ENCODE data around the gene ZNF554. TPM values are rescaled to one million over a fixed set of nuclear protein-coding genes. Genes with fewer than 3 reads are reported as not detected.

Gene ZNF554
- total and polyA plus RNA-seq, 2 donors (not counting 3 experiments of a cell fraction or from before 2014, with no cell fraction given) = 1.2 to 1.6 TPM

DNA sequence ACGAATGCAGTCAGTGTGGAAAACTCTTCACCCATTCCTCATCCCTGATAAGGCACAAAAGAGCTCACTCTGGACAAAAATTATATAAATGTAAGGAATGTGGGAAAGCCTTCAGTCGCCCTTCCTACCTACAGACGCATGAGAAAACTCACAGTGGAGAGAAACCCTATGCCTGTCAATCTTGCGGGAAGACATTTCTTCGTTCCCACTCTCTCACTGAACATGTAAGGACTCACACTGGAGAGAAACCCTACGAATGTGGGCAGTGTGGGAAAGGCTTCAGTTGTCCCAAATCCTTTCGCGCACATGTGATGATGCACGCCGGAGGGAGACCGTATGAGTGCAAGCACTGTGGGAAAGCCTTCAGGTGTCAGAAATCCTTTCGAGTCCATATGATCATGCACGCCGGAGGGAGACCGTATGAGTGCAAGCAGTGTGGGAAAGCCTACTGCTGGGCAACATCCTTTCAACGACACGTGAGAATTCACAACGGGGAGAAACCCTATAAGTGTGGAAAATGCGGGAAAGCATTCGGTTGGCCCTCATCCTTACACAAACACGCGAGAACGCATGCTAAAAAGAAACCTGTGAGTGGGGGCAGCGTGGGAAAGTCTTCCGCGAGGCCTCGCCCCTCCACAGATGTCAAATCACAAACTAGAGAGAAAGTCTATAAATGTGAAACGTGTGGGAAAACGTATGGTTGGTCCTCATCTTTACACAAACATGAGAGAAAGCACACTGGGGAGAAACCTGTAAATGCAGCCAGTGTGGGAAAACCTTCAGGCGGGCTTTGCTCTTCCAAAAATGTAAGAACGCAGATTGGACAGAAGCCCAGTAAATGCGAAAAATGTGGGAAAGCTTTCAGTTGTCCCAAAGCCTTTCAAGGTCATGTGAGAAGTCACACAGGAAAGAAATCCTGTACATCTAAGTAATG is 58.0 kb downstream of the ZNF554 start:
- Histone ChIP-seq H3K79me2 (ENCODE audit: control insufficient read depth, insufficient read depth, low read length) (no peaks in the 10 kb centered on the region), H3K27ac (ENCODE audit: insufficient read depth, low read depth, low read length) (no peak overlapping the region), H3K9me3 (replicated peaks; ENCODE audit: control insufficient read depth, insufficient read depth, low read length) (peaks cover 8% of the 10 kb centered on the region), H4K20me1 (replicated peaks; ENCODE audit: control insufficient read depth, extremely low read depth, insufficient read depth, low read length) (no peaks in the 10 kb centered on the region), H3K4me1 (ENCODE audit: control insufficient read depth, extremely low read depth, insufficient read depth, low read length) (no peaks in the 10 kb centered on the region), H3K4me3 (replicated peaks in 1 of 3; ENCODE audit: insufficient read depth in 1 of 3, low read depth in 1 of 3, low read length in 3 of 3) (no peak overlapping the region), H3K27me3 (ENCODE audit: control insufficient read depth in 2 of 2, insufficient read depth in 2 of 2, low read length in 2 of 2) (no peaks in the 10 kb centered on the region), H3K4me2 (ENCODE audit: insufficient read depth, low read length) (no peak overlapping the region), H2AFZ (ENCODE audit: low read depth, low read length) (no peak overlapping the region), H3K9me1 (replicated peaks; ENCODE audit: control insufficient read depth, extremely low read depth, insufficient read depth, low read length) (no peaks in the 10 kb centered on the region), H3K9ac (replicated peaks; ENCODE audit: extremely low read depth, insufficient read depth, low read length) (no peak overlapping the region), H3K36me3 (ENCODE audit: control insufficient read depth in 2 of 2, extremely low read depth in 1 of 2, insufficient read depth in 2 of 2, low read length in 2 of 2) (no peaks in the 10 kb centered on the region)
- POLR2A ChIA-PET = no interaction called here
- CTCF ChIA-PET = no interaction called here
- FAIRE-seq (no peak), DNase-seq (ENCODE audit: low read depth, low spot score) (no peak)
- TF ChIP-seq POLR2AphosphoS5 (IDR thresholded peaks at IDR 0.05; ENCODE audit: insufficient read depth, low read depth, low read length) = no peak
- TF ChIP-seq GATA2 (IDR thresholded peaks at IDR 0.05; ENCODE audit: insufficient read depth, insufficient read length, low read depth, low read length) = no peak
- TF ChIP-seq MYC (IDR thresholded peaks at IDR 0.05; ENCODE audit: low read depth, low read length) = no peak
- no peak for TF ChIP-seq JUN (IDR thresholded peaks at IDR 0.05; ENCODE audit: borderline replicate concordance, insufficient read depth, insufficient read length, low read depth)
- no peak for TF ChIP-seq POLR2A (IDR thresholded peaks at IDR 0.05; ENCODE audit: low read depth, low read length)
- TF ChIP-seq, protein P1, sequence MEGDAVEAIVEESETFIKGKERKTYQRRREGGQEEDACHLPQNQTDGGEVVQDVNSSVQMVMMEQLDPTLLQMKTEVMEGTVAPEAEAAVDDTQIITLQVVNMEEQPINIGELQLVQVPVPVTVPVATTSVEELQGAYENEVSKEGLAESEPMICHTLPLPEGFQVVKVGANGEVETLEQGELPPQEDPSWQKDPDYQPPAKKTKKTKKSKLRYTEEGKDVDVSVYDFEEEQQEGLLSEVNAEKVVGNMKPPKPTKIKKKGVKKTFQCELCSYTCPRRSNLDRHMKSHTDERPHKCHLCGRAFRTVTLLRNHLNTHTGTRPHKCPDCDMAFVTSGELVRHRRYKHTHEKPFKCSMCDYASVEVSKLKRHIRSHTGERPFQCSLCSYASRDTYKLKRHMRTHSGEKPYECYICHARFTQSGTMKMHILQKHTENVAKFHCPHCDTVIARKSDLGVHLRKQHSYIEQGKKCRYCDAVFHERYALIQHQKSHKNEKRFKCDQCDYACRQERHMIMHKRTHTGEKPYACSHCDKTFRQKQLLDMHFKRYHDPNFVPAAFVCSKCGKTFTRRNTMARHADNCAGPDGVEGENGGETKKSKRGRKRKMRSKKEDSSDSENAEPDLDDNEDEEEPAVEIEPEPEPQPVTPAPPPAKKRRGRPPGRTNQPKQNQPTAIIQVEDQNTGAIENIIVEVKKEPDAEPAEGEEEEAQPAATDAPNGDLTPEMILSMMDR (IDR thresholded peaks at IDR 0.05; ENCODE audit: extremely low read depth in 1 of 2, insufficient read depth in 1 of 2, low read depth in 1 of 2, low read length in 2 of 2) = no peak
- no peak for TF ChIP-seq EZH2 (IDR thresholded peaks at IDR 0.05; ENCODE audit: borderline replicate concordance, low read depth, low read length, severe bottlenecking)
- TF ChIP-seq MAX (IDR thresholded peaks at IDR 0.05; ENCODE audit: insufficient read depth, insufficient read length) = no peak
- no peak for TF ChIP-seq FOS (IDR thresholded peaks at IDR 0.05; ENCODE audit: borderline replicate concordance, insufficient read depth, low read length)
- intact Hi-C loops (cut with micrococcal nuclease) = no loop called here
- no TSS peak for BruUV-seq (replicated peaks)
- dilution Hi-C loops (cut with MboI; ENCODE audit: extremely low pct_ligation_motif_present, low sequenced_read_pairs) = no loop called here

All from endothelial cell of umbilical vein (primary cell).